Activated gamma-delta T cell (primary cell): Measurements from ENCODE around the gene TGM6.

Experiments
- DNase-seq: peaks from one replicate; lab custom pipeline; 2025; lab: John Stamatoyannopoulos, UW
- total RNA-seq, 2 donors: gene quantifications; one replicate each; lab custom pipeline; 2026; lab: John Stamatoyannopoulos, UW

The TGM6 gene
- 0 reads per million in 2 donors for total RNA-seq

GRCh38 chr20:2380601-2381000 lies at the start of gene TGM6:
Gene TGM6, plus strand, starts transcription at chr20:2380901. Its CDS starts 68 bp downstream, at chr20:2380969.
- DNase-seq, result no peak

GRCh38 chr20:2331106-2331505 lies 49.6 kb upstream of the TGM6 start:
- DNase-seq, result no peak

- no peak for DNase-seq
Measured at GRCh38 chr20:2331901-2332565, 48.7 kb upstream of the TGM6 start.

GRCh38 chr20:2332711-2333110 lies 48.0 kb upstream of the TGM6 start:
- DNase-seq, result no peak

GRCh38 chr20:2333821-2334220 lies 46.9 kb upstream of the TGM6 start:
- no peak for DNase-seq

- DNase-seq, result no peak
Measured at GRCh38 chr20:2335096-2335870, 45.4 kb upstream of the TGM6 start.

GRCh38 chr20:2336471-2336870 lies 44.2 kb upstream of the TGM6 start:
- no peak for DNase-seq

- DNase-seq, result no peak
Measured at GRCh38 chr20:2337142-2337541, 43.6 kb upstream of the TGM6 start.

GRCh38 chr20:2338411-2339066 lies 42.2 kb upstream of the TGM6 start:
- DNase-seq, result no peak

- no peak for DNase-seq
Measured at GRCh38 chr20:2340136-2340535, 40.6 kb upstream of the TGM6 start.

GRCh38 chr20:2340823-2341222 lies 39.9 kb upstream of the TGM6 start:
- DNase-seq, result no peak

GRCh38 chr20:2341336-2341735 lies 39.4 kb upstream of the TGM6 start:
- DNase-seq, result no peak

GRCh38 chr20:2342243-2342642 lies 38.5 kb upstream of the TGM6 start:
- no peak for DNase-seq

GRCh38 chr20:2346188-2346587 lies 34.5 kb upstream of the TGM6 start:
- no peak for DNase-seq

GRCh38 chr20:2348336-2348735 lies 32.4 kb upstream of the TGM6 start:
- DNase-seq, result no peak

- no peak for DNase-seq
Measured at GRCh38 chr20:2349801-2350200, 30.9 kb upstream of the TGM6 start.

- no peak for DNase-seq
Measured at GRCh38 chr20:2350606-2351005, 30.1 kb upstream of the TGM6 start.

GRCh38 chr20:2353231-2353630 lies 27.5 kb upstream of the TGM6 start:
- no peak for DNase-seq

- DNase-seq, result no peak
Measured at GRCh38 chr20:2357114-2357513, 23.6 kb upstream of the TGM6 start.

GRCh38 chr20:2358006-2358405 lies 22.7 kb upstream of the TGM6 start:
- DNase-seq, result no peak

- no peak for DNase-seq
Measured at GRCh38 chr20:2361035-2361593, 19.6 kb upstream of the TGM6 start.

GRCh38 chr20:2363187-2363586 lies 17.5 kb upstream of the TGM6 start:
- no peak for DNase-seq

GRCh38 chr20:2363587-2363986 lies 17.1 kb upstream of the TGM6 start:
- DNase-seq, result no peak
